Kidney capillary endothelial cell (primary cell): ENCODE results near the gene ENTPD5.
A peak's percentile ranks its signal among the peaks of the same experiment; 100 is the strongest.

Source experiments
- DNase-seq: peaks from one replicate; pipeline ENCODE4 v3.0.0-alpha.2; 2018; ENCODE audit warnings: low spot score

The ENTPD5 gene, protein sequence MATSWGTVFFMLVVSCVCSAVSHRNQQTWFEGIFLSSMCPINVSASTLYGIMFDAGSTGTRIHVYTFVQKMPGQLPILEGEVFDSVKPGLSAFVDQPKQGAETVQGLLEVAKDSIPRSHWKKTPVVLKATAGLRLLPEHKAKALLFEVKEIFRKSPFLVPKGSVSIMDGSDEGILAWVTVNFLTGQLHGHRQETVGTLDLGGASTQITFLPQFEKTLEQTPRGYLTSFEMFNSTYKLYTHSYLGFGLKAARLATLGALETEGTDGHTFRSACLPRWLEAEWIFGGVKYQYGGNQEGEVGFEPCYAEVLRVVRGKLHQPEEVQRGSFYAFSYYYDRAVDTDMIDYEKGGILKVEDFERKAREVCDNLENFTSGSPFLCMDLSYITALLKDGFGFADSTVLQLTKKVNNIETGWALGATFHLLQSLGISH

DNA sequence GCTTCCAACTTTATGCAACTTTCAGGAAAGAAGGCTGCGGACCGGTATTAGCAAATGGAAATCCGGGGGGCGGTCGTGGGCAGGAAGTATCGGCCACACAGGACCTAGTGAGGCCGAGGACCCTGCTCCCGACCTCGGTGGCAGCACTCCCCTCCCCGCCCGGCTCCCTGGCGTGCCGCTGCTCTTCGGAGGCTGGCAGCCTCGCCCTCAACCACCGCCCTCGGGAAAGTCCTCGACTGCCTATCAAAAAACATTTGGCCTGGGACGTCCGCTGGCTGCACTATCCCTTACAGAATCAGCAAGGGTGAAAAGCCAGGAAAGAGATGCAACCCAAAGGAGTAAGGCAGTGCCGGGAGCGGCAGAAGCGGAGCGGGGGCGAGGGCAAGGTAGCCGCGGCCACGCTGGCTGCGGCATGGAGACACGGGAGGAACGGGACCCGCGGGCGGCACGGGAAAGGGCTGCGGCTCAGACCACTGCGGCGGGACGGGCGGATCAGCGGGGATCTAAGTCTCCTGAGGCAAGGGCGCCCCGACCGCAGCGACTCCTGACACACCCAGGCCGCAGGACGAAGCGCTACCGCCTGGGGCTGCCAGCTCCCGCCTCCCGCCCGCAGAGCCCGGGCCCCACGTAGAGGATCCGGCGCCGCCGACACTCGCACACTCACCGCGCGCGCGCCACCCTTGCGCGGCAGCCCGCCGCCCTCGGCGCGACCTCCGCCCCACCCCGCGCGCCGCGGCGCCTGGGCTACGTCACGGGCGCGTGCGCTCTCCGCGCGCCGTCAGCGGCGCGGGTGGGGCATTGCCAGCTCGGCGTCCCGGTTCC is at the start of gene ENTPD5, which contains the start of gene BBOF1:
Gene ENTPD5, minus strand, starts transcription at position 703 of the 822 bp plus-strand sequence. CDS start 31,186 bp downstream, outside the sequence.
Gene BBOF1, plus strand, starts transcription at position 764 of the 822 bp plus-strand sequence. CDS start 130 bp downstream, outside the sequence.
- peak; percentile 85 for DNase-seq

DNA sequence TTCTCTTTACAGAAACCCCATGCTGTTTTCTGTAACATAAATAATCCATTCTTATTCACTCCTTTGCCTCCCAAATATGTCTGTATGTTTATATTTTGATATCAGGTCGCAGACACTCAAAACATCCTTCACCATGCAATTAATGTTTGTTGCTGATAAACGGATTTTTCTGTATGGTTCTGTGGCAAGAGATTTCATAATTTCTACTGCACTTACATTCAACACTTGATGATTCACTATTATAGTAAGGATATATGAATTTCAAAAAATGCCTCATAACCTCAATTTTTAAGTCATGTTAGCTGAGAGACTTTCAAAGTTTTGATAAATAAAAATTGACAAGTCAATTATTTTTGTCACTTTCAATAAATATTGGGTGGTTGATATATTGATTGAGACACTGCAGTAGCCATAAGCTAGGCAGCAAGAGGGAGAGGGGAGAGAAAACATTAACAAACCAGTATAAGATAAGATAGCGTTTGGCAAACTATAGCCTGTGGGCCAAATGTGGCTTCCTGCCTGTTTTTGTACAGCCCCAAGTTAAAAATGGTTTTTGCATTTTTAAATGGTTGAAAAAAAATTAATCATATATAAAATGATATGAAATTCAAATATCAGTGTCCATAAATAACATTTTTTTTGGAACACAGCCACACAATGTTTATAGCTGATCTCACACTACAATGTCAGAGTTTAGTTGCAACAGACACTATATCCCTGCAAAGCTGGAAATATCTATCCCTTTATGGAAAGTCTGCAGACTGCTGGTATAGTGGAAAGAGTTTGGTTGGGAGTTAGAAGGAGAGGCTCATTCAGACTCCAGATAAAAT is 46.9 kb upstream of the ENTPD5 start:
- no peak for DNase-seq

DNA sequence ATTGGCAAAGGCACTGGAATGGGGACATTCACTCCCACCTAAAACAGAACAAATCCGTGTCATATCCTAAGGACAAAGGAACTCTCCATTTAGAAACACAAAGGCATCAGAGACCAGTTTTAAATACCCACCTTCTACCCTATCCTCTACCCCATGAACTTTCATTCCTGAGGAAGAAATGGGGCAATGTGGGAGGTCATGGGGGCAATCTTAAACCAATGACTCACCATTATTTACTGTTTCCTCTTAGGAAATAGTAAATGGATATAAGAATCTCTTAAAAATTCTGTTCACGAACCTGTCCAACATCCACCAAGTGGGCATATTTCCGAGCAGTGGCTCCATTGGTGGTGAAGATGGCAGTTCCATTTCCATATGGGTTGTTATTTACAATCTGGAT is 45.8 kb upstream of the ENTPD5 start:
- DNase-seq = no peak

- DNase-seq = no peak
These were observed 45.3 kb upstream of the ENTPD5 start for GRCh38 chr14:74064426-74064825.

DNA sequence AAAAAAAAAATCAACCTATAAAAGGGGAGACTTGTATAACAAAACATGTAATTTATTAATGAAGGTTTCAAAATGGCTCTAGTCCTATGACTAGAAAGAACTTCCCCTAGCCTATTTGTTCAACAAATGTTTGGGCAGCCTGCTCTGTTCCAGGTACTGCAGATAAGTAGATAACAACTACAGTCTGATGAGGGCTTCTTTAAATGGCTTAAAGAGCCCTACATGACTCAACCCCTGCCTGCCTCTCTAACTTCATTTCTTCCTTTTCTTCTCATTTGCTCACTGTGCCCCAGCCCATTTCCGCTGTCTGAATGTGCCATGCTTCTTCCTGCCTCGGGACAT is 43.7 kb upstream of the ENTPD5 start:
- no peak for DNase-seq

DNA sequence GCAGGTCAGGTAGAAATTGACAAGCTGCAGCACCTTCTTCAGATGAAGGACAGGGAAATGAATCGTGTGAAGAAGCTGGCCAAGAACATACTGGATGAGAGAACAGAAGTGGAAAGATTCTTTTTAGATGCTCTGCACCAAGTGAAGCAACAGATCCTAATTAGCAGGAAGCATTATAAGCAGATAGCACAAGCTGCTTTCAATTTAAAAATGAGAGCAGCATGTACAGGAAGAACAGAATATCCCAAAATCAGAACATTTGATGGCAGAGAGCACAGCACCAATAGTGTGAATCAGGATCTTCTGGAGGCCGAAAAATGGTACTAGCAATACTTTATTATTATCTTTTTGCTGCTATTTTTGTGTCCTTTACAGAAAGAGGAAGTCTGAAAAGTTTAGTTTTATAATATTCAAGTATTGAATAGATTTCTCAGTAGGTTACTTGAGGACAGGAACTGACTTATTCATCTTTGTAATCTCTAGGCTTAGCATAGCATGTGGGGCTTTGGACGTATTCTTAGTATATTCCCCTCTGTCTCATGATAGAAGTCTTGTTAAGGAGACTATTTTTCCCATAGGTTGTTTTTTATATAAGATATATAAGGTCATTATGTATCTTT is 30.9 kb upstream of the ENTPD5 start:
- DNase-seq = no peak

GRCh38 chr14:74048281-74048680 is 29.2 kb upstream of the ENTPD5 start:
- DNase-seq = no peak

DNA sequence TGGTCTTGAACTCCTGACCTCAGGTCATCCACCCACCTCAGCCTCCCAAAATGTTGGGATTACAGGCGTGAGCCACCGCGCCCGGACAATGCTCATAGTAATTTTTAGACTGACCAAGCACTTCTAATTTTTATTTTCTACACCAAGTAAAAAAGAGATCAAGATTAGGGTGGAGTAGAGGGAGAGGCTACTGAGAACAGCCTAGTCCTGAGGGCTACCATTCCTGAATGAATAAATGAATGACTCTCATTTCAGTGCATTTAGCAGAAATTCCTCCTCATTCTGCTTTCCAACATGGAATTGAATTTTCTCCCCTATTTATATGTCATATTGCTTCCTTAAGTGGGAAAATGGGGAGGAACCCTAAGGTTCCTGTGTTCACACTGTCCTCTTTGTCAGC is 26.4 kb upstream of the ENTPD5 start:
- no peak for DNase-seq

GRCh38 chr14:74042296-74042695 is 23.2 kb upstream of the ENTPD5 start:
- no peak for DNase-seq

- peak; percentile 45 for DNase-seq
These were observed 19.2 kb upstream of the ENTPD5 start for GRCh38 chr14:74038020-74038859.

DNA sequence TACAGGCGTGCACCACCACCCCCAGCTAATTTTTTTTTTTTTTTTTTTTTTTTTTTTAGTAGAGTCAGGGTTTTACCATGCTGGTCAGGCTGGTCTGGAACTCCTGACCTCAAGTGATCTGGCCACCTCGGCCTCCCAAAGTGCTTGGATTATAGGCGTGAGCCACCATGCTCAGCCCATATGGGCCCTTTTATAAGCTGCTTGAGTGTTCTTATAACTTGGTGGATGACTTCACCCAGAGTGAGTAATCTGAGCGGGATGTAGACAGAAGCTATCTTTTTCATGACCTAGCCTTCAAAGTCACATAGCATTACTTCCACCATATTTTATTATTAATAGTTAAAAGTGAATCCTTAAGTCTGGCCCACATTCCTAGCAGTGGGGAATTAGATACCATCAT is 16.5 kb upstream of the ENTPD5 start:
- DNase-seq = no peak

GRCh38 chr14:74034572-74034971 is 15.5 kb upstream of the ENTPD5 start:
- no peak for DNase-seq

- DNase-seq = no peak
These were observed 10.0 kb upstream of the ENTPD5 start for GRCh38 chr14:74029136-74029535.

GRCh38 chr14:74022346-74022745 is 3.3 kb upstream of the ENTPD5 start:
- DNase-seq = no peak

- no peak for DNase-seq
These were observed 485 bp upstream of the ENTPD5 start for GRCh38 chr14:74019408-74020137.

- DNase-seq = peak; percentile 38
These were observed 908 bp downstream of the ENTPD5 start for GRCh38 chr14:74018174-74018585.

DNA sequence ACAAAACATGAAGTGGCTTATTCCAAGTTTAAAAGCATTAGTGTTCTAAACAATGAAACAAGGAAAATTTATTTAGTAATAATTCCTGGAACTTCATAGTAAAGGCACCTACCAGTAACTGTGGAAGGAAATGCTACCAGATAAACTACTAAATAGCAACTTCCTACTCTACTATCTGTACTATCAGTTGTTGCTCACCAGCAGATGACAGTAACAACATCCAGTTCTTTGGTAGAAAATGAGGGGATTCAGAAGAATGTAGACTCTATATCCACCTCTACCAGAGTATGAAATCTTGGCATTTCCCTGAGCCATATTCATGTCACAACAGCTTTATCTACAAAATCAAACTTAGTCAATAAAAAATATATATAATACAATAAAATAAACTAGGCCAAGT is 3.1 kb downstream of the ENTPD5 start:
- DNase-seq = no peak

- no peak for DNase-seq
These were observed 3.9 kb downstream of the ENTPD5 start for GRCh38 chr14:74015176-74015575.

DNA sequence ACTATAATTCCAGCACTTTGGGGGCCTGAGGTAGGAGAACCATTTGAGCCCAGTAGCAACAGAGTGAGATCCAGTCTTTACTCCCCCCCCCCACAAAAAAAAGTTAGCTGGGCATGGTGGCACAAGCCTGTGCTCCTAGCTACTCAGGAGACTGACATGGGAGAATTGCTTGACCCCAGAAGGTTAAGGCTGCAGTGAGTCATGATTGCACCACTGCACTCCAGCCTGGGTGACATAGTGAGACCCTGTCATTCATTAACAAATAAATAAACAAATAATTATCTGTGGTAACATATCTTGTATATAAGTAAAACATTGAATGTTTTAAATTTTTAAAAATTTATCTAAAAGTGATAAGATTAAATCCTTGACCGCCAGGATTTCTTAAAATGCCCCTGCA is 4.8 kb downstream of the ENTPD5 start:
- DNase-seq = no peak

GRCh38 chr14:74008843-74009499 is 10.1 kb downstream of the ENTPD5 start:
- peak; percentile 43 for DNase-seq
